ENCODE measurements around the gene GIGYF2.

DNA sequence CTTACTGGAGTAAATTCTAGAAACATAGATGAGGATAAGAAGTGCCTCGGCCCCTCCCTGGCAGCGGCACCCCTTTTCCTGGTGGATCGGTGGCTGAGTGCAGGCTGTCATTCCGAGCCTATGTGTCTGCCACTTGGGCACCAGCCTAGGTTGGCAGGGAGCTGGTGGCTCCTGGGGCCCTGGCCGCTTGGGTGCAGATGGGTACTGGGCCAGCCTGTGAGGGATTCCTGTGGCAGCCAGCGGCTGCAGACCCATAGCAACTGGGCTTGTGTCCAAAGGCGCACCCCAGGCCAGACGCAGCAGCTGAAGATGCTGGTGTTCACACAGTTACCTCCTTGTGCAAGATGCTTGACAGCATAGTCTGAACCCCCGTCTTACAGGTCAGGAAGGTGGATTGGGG, 175.7 kb downstream of the GIGYF2 start:
- TF ChIP-seq, protein P1, sequence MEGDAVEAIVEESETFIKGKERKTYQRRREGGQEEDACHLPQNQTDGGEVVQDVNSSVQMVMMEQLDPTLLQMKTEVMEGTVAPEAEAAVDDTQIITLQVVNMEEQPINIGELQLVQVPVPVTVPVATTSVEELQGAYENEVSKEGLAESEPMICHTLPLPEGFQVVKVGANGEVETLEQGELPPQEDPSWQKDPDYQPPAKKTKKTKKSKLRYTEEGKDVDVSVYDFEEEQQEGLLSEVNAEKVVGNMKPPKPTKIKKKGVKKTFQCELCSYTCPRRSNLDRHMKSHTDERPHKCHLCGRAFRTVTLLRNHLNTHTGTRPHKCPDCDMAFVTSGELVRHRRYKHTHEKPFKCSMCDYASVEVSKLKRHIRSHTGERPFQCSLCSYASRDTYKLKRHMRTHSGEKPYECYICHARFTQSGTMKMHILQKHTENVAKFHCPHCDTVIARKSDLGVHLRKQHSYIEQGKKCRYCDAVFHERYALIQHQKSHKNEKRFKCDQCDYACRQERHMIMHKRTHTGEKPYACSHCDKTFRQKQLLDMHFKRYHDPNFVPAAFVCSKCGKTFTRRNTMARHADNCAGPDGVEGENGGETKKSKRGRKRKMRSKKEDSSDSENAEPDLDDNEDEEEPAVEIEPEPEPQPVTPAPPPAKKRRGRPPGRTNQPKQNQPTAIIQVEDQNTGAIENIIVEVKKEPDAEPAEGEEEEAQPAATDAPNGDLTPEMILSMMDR (tag by site-specific recombination; IDR thresholded peaks at IDR 0.05) = no peak
- no peak for TF ChIP-seq ZNF621 (tag by site-specific recombination; IDR thresholded peaks at IDR 0.05)
- TF ChIP-seq ZNF121 (tag by site-specific recombination; IDR thresholded peaks at IDR 0.05) = no peak
- TF ChIP-seq, protein P2, sequence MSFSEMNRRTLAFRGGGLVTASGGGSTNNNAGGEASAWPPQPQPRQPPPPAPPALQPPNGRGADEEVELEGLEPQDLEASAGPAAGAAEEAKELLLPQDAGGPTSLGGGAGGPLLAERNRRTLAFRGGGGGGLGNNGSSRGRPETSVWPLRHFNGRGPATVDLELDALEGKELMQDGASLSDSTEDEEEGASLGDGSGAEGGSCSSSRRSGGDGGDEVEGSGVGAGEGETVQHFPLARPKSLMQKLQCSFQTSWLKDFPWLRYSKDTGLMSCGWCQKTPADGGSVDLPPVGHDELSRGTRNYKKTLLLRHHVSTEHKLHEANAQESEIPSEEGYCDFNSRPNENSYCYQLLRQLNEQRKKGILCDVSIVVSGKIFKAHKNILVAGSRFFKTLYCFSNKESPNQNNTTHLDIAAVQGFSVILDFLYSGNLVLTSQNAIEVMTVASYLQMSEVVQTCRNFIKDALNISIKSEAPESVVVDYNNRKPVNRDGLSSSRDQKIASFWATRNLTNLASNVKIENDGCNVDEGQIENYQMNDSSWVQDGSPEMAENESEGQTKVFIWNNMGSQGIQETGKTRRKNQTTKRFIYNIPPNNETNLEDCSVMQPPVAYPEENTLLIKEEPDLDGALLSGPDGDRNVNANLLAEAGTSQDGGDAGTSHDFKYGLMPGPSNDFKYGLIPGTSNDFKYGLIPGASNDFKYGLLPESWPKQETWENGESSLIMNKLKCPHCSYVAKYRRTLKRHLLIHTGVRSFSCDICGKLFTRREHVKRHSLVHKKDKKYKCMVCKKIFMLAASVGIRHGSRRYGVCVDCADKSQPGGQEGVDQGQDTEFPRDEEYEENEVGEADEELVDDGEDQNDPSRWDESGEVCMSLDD (tag by site-specific recombination; IDR thresholded peaks at IDR 0.05) = no peak
- TF ChIP-seq, protein P3, sequence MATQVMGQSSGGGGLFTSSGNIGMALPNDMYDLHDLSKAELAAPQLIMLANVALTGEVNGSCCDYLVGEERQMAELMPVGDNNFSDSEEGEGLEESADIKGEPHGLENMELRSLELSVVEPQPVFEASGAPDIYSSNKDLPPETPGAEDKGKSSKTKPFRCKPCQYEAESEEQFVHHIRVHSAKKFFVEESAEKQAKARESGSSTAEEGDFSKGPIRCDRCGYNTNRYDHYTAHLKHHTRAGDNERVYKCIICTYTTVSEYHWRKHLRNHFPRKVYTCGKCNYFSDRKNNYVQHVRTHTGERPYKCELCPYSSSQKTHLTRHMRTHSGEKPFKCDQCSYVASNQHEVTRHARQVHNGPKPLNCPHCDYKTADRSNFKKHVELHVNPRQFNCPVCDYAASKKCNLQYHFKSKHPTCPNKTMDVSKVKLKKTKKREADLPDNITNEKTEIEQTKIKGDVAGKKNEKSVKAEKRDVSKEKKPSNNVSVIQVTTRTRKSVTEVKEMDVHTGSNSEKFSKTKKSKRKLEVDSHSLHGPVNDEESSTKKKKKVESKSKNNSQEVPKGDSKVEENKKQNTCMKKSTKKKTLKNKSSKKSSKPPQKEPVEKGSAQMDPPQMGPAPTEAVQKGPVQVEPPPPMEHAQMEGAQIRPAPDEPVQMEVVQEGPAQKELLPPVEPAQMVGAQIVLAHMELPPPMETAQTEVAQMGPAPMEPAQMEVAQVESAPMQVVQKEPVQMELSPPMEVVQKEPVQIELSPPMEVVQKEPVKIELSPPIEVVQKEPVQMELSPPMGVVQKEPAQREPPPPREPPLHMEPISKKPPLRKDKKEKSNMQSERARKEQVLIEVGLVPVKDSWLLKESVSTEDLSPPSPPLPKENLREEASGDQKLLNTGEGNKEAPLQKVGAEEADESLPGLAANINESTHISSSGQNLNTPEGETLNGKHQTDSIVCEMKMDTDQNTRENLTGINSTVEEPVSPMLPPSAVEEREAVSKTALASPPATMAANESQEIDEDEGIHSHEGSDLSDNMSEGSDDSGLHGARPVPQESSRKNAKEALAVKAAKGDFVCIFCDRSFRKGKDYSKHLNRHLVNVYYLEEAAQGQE (tag by site-specific recombination; IDR thresholded peaks at IDR 0.05) = no peak

Measured in HEK293 (cell line).